Pancreas (tissue), 10 donors: Measurements from ENCODE around the gene FCN2. TPM values are rescaled to one million over a fixed set of nuclear protein-coding genes. Genes with fewer than 3 reads are reported as not detected.

Experiments
- ATAC-seq, 4 donors: fragments of 200-7000 bp; cut with Tn5 transposase; one replicate each; pipeline versions ENCODE4 v1.8.0 to v1.9.1; 2020; ENCODE audit warnings: mild to moderate bottlenecking in 4 of 4, moderate library complexity in 4 of 4
- DNase-seq, 6 donors: peaks; one replicate each; pipeline ENCODE4 v3.0.0-alpha.2; 2020
- FAIRE-seq: peaks from 2 replicates; lab custom pipeline; 2012; peaks lifted over from hg19 to GRCh38; lab: Jason Lieb, UNC
- H3K27ac ChIP-seq, 4 donors: fragments of 200-600 bp; sonication (generic); 1 replicate in 3 of 4; 2 replicates in 1 of 4; pipeline versions ENCODE4 v1.5.0 to v1.8.0; 2020
- H3K27me3 ChIP-seq, 4 donors: fragments of 200-600 bp; one replicate each; pipeline ENCODE4 v1.8.0; 2021
- H3K36me3 ChIP-seq, 3 donors: fragments of 200-600 bp; sonication (generic) in 1 of 3; one replicate each; pipeline versions ENCODE4 v1.5.0 to v1.8.0; 2020 to 2021
- H3K4me1 ChIP-seq, 3 donors: fragments of 200-600 bp; one replicate each; pipeline ENCODE4 v1.8.0; 2021
- H3K4me3 ChIP-seq, 4 donors: fragments of 200-600 bp; sonication (generic) in 2 of 4; one replicate each; pipeline versions ENCODE4 v1.5.0 to v1.8.0; 2020 to 2021
- H3K9me3 ChIP-seq, 4 donors: fragments of 200-600 bp; one replicate each; pipeline ENCODE4 v1.8.0; 2021
- WGBS, 2 donors: extraction: QIAGEN DNeasy Blood & Tissue Kit; methylation state at CpG; one replicate each; pipeline ENCODE4 v1.1.7; 2013; 5-methylcytosine and 5-hydroxymethylcytosine counted together
- intact Hi-C, 3 donors: fragments of 100-400 bp; cut with DNase I; formaldehyde crosslinking; loops; one replicate each; pipeline versions ENCODE4 v1.11.1 to v1.14.2; 2022
- polyA plus RNA-seq, 2 donors: library from polyadenylated mRNA; stranded (reverse); fragments of 200-250 nt; gene quantifications; one replicate each; pipeline ENCODE4 v1.2.3, GENCODE V29; 2013
- total RNA-seq, 6 donors: library from RNA; stranded (reverse); fragmentation: NEBNext Ultra II Directional in 4 of 6; extraction: Animal tissue kit (Norgen Biotek cat#: 25700) in 4 of 6; gene quantifications; one replicate each; pipeline versions ENCODE4 v1.2.1 to v1.2.4, GENCODE V29; 2021 to 2023
- TF ChIP-seq, protein P1 (sequence below), 4 donors: fragments of 200-600 bp; sonication (generic) in 3 of 4; IDR thresholded peaks; one replicate each; pipeline versions ENCODE4 v1.5.0 to v1.8.0; 2021; ENCODE audit warnings: antibody characterized with exemption in 4 of 4
- donor health status: healthy with polysubstance abuse.
- donor health status: DM: no; HTN: no; CAD: no; lungs with moderate emphysema.
- donor health status: DM: no; HTN: no; CAD: no.
- donor health status: control.
- donor health status: control.
- donor health status: Bipolar disorder and iron deficiency.
- donor health status: DM: yes; HTN: yes; CAD: no.
- donor health status: DM: no; HTN: no; CAD: no.
- donor health status: DM: no; HTN: no; CAD: no.
- donor health status: DM: yes; HTN: yes; CAD: no.

The FCN2 gene
- total and polyA plus RNA-seq, 8 donors, result 0.16 to 0.84 (median 0.38) TPM; not detected in 3

DNA sequence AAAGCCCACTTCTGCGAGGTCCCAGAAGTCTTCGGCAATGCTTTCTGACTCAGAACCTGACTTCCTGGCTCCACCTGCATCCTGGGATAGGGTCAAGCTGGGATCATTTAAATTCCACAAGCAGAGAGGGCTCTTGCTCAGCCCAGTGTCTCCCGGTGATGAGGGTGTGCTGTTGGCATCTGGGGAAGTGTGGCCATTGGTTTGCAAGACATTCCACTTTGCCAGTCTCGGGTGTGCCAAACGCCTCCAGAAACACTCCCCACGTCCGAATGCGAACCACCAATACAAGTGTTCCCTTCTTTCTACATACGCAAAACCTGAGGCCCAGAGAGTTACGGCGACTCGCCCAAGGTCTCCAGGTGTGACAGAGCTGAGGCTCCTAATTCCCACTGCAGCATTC lies 43.1 kb upstream of the FCN2 start:
- no peak for FAIRE-seq
- Histone ChIP-seq H3K27ac (no peak overlapping the region), H3K4me1 (no peaks in the 10 kb centered on the region), H3K9me3 (no peaks in the 10 kb centered on the region), H3K27me3 (no peaks in the 10 kb centered on the region), H3K4me3 (no peak overlapping the region), H3K36me3 (no peaks in the 10 kb centered on the region)
- no peak for DNase-seq
- no peak for ATAC-seq
- 64 to 83% methylated on average over 12 of the region's 12 CpGs for WGBS, 2 donors
- TF ChIP-seq, protein P1, sequence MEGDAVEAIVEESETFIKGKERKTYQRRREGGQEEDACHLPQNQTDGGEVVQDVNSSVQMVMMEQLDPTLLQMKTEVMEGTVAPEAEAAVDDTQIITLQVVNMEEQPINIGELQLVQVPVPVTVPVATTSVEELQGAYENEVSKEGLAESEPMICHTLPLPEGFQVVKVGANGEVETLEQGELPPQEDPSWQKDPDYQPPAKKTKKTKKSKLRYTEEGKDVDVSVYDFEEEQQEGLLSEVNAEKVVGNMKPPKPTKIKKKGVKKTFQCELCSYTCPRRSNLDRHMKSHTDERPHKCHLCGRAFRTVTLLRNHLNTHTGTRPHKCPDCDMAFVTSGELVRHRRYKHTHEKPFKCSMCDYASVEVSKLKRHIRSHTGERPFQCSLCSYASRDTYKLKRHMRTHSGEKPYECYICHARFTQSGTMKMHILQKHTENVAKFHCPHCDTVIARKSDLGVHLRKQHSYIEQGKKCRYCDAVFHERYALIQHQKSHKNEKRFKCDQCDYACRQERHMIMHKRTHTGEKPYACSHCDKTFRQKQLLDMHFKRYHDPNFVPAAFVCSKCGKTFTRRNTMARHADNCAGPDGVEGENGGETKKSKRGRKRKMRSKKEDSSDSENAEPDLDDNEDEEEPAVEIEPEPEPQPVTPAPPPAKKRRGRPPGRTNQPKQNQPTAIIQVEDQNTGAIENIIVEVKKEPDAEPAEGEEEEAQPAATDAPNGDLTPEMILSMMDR (IDR thresholded peaks at IDR 0.05), result no peak
- intact Hi-C loops, result no loop called here

DNA sequence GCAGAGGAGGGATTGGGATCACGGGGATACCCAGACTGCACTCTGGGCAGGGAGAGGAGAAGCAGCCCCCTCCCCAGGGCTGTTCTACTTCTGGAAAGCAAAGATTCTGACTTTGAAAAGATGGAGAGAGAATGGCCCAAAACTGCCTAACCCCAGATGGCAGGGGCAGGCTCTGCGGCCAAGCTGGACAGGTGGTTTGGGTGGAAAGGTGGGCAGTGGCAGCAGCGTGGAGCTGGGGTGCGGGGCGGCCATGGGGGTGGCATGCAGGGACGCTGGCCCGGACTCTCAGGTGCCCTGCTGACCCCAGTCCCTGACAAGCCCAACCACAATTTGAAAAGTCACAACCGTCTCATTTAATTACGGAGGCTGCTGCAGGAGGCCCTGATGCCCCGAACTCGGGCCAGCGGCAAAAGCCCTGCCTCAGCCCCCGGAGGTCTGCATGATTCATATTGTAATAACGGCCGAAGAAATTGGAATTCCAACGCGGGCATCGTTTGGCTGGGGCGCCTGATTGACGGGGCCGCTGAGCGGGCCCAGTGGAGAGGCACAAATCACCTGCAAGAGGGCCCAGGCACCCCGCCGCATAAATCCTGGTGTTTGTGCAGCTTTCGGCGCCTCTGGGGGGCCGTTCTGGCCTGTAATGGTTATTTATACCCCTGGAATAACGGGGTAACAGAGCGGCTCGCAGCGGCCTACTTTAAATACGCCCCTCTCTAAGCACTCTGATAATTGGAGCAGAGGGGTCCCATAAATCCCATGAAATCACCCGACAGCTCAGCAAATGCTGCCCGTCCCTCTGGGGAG lies 41.8 kb upstream of the FCN2 start:
- no peaks in the 10 kb centered on the region for H3K4me1 ChIP-seq
- H3K4me3 ChIP-seq, result no peak overlapping the region
- ATAC-seq (no peak), FAIRE-seq (no peak), DNase-seq (peak in 1 of 6 donors; percentile 27)
- H3K27ac ChIP-seq, result no peak overlapping the region
- intact Hi-C loops, result no loop called here
- H3K36me3 ChIP-seq, result no peaks in the 10 kb centered on the region
- 62 to 80% methylated on average over 34 of the region's 34 CpGs for WGBS, 2 donors
- H3K27me3 ChIP-seq, result no peaks in the 10 kb centered on the region
- TF ChIP-seq, protein P1 (IDR thresholded peaks at IDR 0.05), result no peak
- H3K9me3 ChIP-seq, result no peaks in the 10 kb centered on the region

DNA sequence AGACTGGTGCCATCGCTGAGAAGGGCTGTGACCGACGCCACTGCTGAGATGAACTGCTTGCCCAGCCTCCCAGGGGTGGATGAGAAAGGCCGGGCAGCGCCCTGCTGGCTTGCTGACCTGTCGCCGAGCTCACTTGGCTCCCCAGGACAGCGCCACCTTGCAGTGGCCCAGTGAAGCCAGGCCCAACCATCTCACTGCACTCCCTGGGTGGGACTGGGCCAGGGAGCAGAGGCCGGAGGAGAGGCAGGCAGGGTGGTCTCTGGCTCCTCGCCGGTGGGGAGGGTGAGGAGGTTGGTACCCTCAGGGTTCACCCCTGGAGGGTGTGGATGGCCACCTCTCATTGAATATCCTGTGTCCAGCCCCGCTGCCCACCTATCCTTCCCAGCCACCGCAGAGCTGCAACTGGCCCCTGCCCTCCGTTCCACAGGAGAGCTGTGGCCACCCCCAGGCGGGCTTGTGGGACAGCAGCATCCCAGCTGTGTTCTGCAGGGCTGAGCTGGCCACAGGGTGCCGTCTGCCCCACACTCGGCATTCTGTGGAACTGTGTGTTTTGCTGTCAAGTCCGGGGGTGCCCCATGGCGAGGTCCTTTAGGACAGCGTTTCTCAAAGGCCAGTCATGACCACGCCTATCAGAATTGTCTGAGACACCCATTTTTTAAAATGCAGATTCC lies 41.0 kb upstream of the FCN2 start:
- intact Hi-C loops, result no loop called here
- ATAC-seq (no peak), FAIRE-seq (no peak), DNase-seq (peak in 1 of 6 donors; percentile 50)
- TF ChIP-seq, protein P1 (IDR thresholded peaks at IDR 0.05), result no peak
- Histone ChIP-seq H3K27ac (no peak overlapping the region), H3K4me3 (no peak overlapping the region), H3K9me3 (no peaks in the 10 kb centered on the region), H3K27me3 (no peaks in the 10 kb centered on the region), H3K36me3 (no peaks in the 10 kb centered on the region), H3K4me1 (no peaks in the 10 kb centered on the region)
- WGBS, 2 donors, result 64 to 78% methylated on average over 19 to 21 of the region's 21 CpGs

- DNase-seq (no peak), FAIRE-seq (no peak), ATAC-seq (no peak)
- TF ChIP-seq, protein P1 (IDR thresholded peaks at IDR 0.05), result no peak
- no peaks in the 10 kb centered on the region for H3K36me3 ChIP-seq
- no peaks in the 10 kb centered on the region for H3K4me1 ChIP-seq
- H3K4me3 ChIP-seq, result no peak overlapping the region
- no peaks in the 10 kb centered on the region for H3K27me3 ChIP-seq
- H3K27ac ChIP-seq, result no peak overlapping the region
- intact Hi-C loops, result no loop called here
- 58 to 76% methylated on average over 12 of the region's 12 CpGs for WGBS, 2 donors
- H3K9me3 ChIP-seq, result no peaks in the 10 kb centered on the region
Measured at GRCh38 chr9:134840511-134840910, 40.1 kb upstream of the FCN2 start.
